ENCODE measurements around the gene HCN3. TPM values are rescaled to one million over a fixed set of nuclear protein-coding genes. Genes with fewer than 3 reads are reported as not detected.
A peak's percentile ranks its signal among the peaks of the same experiment; 100 is the strongest.

HCN3 gene
- total RNA-seq, 1 donor from 2014 or later, result 4.1 TPM

DNA sequence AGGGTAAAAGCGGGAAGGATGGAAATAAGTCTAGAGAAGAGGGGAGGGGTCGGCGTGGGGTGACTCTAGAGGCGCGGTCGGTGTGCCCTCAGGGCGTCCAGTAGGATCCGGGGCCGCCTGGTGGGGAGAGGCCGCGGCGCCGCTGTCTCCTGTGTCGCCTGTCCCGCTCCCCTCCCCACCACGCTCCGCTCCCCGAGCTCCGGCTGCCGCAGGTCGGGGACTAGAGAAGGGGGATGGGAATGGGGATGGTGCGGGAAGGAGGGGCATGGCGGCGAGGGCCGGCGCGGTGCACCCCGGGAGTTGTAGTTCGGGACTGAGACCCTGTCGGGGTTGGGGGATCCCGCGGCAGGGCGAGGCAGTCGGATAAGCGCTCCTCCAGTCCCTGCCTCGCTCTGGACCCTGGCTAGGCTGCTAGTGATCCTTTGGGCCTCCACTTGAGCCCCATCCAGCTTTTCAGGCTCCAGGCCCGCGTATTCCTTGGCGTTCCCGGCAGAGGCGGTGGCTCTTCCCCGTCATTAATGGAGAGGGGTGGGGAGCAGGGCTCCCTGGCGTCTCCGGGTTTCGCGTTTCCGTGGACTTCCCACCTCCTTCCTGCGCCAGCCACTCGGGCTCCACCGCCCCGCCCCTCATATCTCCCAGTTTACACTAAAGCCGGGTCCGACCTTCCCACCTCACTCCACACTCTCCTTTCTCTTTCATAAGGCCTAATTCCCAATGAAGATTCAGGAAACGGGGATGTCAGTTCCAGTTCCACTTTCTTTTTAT, 21.8 kb upstream of the HCN3 start, which contains the start of gene ENTREP3:
ENTREP3 (minus strand) TSS at position 241 of the 765 bp plus-strand sequence. CDS start 606 bp downstream, outside the sequence.
- peak; percentile 95 for DNase-seq (ENCODE audit: extremely low spot score, unreplicated experiment)

DNA sequence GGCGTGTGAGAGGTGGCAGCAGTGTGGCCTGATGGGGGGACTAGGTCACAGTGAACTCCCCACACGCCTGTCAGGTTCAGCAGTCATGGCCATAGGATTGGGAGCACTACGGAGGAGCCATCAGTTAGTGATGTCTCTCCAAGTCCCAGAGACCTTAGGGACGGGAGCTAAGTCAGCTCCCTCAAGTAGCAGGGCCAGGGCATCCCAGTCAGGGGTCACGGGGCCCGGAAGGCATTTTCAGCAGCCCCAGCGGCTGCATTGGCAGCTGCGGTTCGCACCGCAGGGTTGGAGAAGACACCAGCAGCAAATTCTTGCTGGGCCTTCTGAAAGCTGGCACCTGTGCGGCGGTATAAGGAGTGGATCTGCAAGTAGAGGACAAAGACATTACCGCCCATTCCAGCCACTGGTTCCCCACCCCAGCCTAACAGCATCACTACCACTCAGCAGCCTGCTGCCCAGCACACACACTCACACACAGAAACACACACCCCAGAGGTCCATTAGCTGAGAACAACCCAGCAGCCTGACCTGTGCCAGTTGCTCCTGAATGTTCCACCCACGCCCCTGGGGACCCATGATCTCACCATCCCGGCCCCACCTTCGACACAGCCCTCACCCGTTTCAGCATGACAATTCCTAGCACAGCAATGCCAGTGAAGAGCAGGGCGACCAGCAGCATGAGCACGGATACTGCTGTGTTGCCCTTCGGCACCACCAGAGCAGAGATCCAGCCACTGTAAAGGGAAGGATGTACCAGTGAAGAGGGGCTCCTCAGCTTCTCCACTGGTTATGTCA, 21.0 kb upstream of the HCN3 start:
- H3K4me3 Mint-ChIP-seq (ENCODE audit: unreplicated experiment), result peak overlapping the region; percentile 79
- H3K36me3 Mint-ChIP-seq (ENCODE audit: unreplicated experiment), result peaks cover 12% of the 10 kb centered on the region
- TF ChIP-seq, protein P1, sequence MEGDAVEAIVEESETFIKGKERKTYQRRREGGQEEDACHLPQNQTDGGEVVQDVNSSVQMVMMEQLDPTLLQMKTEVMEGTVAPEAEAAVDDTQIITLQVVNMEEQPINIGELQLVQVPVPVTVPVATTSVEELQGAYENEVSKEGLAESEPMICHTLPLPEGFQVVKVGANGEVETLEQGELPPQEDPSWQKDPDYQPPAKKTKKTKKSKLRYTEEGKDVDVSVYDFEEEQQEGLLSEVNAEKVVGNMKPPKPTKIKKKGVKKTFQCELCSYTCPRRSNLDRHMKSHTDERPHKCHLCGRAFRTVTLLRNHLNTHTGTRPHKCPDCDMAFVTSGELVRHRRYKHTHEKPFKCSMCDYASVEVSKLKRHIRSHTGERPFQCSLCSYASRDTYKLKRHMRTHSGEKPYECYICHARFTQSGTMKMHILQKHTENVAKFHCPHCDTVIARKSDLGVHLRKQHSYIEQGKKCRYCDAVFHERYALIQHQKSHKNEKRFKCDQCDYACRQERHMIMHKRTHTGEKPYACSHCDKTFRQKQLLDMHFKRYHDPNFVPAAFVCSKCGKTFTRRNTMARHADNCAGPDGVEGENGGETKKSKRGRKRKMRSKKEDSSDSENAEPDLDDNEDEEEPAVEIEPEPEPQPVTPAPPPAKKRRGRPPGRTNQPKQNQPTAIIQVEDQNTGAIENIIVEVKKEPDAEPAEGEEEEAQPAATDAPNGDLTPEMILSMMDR (IDR thresholded peaks at IDR 0.05), result no peak
- H3K27me3 Mint-ChIP-seq (ENCODE audit: unreplicated experiment), result no peaks in the 10 kb centered on the region
- peaks cover 36% of the 10 kb centered on the region for H3K4me1 Mint-ChIP-seq (ENCODE audit: unreplicated experiment)
- DNase-seq (ENCODE audit: extremely low spot score, unreplicated experiment), result no peak
- no peaks in the 10 kb centered on the region for H3K9me3 Mint-ChIP-seq (ENCODE audit: unreplicated experiment)
- peak overlapping the region; percentile 95 for H3K27ac Mint-ChIP-seq (ENCODE audit: unreplicated experiment)

More for the DNA sequence above, 21.8 kb upstream of the HCN3 start, which contains the start of gene ENTREP3:
- Mint-ChIP-seq H3K27me3 (ENCODE audit: unreplicated experiment) (no peaks in the 10 kb centered on the region), H3K27ac (ENCODE audit: unreplicated experiment) (peak within 1 kb of the TSS; percentile 95), H3K4me3 (ENCODE audit: unreplicated experiment) (peak within 1 kb of the TSS; percentile 79), H3K4me1 (ENCODE audit: unreplicated experiment) (peaks cover 34% of the 10 kb centered on the region), H3K36me3 (ENCODE audit: unreplicated experiment) (peaks cover 12% of the 10 kb centered on the region), H3K9me3 (ENCODE audit: unreplicated experiment) (no peaks in the 10 kb centered on the region)
- TF ChIP-seq, protein P1 (IDR thresholded peaks at IDR 0.05), result no peak

DNA sequence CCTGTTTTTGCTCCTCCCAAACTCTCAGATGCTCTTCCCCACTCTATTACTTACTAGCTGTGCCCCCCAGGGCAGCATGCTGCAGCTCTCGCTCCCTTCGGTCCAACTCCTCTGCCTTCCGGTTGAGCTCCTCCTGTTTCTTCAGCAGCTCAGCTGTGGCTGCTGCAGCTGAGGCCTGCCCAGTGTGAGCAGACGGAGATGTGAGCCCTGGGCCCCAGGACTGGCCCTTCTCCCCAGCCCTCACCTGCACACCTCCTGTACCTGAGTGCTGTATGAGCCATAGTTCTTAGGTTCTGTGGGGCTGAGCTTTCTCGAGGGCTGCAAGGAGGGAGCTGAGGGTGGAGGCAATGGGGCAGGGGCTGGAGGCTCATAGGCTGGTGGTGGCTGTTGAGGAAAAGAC, 17.0 kb upstream of the HCN3 start:
- no peak overlapping the region for H3K4me3 Mint-ChIP-seq (ENCODE audit: unreplicated experiment)
- peak overlapping the region; percentile 27 for H3K27ac Mint-ChIP-seq (ENCODE audit: unreplicated experiment)
- H3K4me1 Mint-ChIP-seq (ENCODE audit: unreplicated experiment), result peaks cover 32% of the 10 kb centered on the region
- TF ChIP-seq, protein P1 (IDR thresholded peaks at IDR 0.05), result no peak
- no peak for DNase-seq (ENCODE audit: extremely low spot score, unreplicated experiment)
- H3K9me3 Mint-ChIP-seq (ENCODE audit: unreplicated experiment), result no peaks in the 10 kb centered on the region
- H3K27me3 Mint-ChIP-seq (ENCODE audit: unreplicated experiment), result no peaks in the 10 kb centered on the region
- H3K36me3 Mint-ChIP-seq (ENCODE audit: unreplicated experiment), result peaks cover 29% of the 10 kb centered on the region

DNA sequence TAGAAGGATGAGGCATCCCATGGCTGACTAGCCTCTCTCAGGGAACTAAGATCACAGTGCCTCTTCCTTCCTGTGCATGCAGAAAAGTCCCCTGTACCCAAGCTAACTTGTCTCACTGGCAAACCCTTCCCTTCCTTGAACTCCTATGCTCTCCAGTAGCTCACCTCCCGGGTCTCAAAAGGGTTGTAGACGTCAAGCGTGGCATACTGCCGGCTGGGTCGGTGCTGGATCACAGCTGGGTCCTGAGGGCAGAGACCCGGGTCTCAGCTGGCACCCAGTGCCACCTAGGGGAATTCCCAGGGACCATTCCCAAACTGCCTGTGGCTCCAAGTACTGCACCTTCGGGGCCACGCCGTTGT, 15.8 kb upstream of the HCN3 start:
- Mint-ChIP-seq H3K9me3 (ENCODE audit: unreplicated experiment) (no peaks in the 10 kb centered on the region), H3K36me3 (ENCODE audit: unreplicated experiment) (peaks cover 35% of the 10 kb centered on the region), H3K27me3 (ENCODE audit: unreplicated experiment) (no peaks in the 10 kb centered on the region), H3K27ac (ENCODE audit: unreplicated experiment) (peak overlapping the region; percentile 93), H3K4me1 (ENCODE audit: unreplicated experiment) (peaks cover 26% of the 10 kb centered on the region), H3K4me3 (ENCODE audit: unreplicated experiment) (peak overlapping the region; percentile 97)
- TF ChIP-seq, protein P1 (IDR thresholded peaks at IDR 0.05), result no peak
- no peak for DNase-seq (ENCODE audit: extremely low spot score, unreplicated experiment)
